HPDE6-E6E7 (cell line): ENCODE results near the gene ZCCHC4.

Experiments used
- DNase-seq: peaks from one replicate; pipeline ENCODE4 v3.0.0; 2011; ENCODE audit warnings: missing footprints; ENCODE audit errors: extremely low spot score

The ZCCHC4 gene

GRCh38 chr4:25377572-25378436 lies 65.2 kb downstream of the ZCCHC4 start:
- no peak for DNase-seq

DNA sequence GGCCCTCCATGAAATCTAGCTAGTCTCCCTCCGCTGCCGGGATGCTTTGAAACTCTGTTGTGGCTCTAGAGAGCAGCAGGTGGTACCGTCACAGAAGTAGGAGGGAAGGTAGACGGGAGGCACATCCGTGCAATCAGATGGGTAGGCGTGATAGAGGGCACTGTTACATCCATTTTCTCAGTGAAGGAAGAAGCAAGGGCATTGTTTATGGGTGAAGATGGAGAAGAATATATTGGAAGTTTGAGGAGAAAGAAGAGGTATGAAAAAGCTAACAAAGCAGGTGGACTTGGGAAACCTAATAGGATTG lies 65.8 kb downstream of the ZCCHC4 start:
- DNase-seq: no peak

- no peak for DNase-seq
Measured at GRCh38 chr4:25379591-25379990, 67.0 kb downstream of the ZCCHC4 start.

- DNase-seq: no peak
Measured at GRCh38 chr4:25383647-25384046, 71.1 kb downstream of the ZCCHC4 start.

DNA sequence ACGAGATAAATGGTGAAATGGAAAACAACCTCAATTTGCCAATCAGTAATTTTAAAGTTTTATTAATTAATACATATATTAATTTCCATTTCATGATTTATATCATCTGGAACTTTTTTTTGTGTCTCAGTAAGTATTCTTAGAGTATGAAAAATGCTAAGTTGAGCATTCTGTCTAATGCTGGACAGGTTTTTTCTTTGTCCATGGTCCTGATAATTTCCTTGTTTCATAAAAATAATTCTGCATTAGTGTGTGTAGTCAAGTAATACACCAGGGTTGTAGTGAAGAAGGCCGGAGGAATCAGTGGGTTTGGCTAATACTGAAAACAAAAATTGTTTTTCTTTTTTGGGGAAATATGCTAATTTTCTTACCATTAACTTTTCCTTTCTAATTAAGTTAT lies 74.4 kb downstream of the ZCCHC4 start:
- no peak for DNase-seq

- no peak for DNase-seq
Measured at GRCh38 chr4:25397305-25397704, 84.7 kb downstream of the ZCCHC4 start.

DNA sequence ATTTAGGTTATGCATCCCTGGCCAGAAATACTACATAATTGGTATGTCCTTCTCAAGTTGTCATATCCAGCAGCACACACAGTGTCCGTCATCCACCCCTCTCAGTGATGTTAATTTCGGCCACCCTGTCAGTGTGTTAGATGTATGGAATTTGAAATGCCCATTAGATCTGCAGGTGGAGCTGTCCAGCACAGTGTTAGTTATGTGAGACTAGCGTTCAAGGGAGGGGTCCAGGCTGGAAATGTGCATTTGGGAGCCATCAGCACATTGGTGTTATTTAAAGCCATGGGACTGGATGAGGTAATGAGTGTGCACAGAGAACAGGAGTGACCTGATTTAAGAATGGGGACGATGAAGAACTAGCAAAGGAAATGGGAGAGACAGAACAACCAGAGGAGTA lies 86.9 kb downstream of the ZCCHC4 start:
- no peak for DNase-seq

GRCh38 chr4:25401066-25401465 lies 88.5 kb downstream of the ZCCHC4 start:
- no peak for DNase-seq

- DNase-seq: no peak
Measured at GRCh38 chr4:25402521-25402920, 89.9 kb downstream of the ZCCHC4 start.

DNA sequence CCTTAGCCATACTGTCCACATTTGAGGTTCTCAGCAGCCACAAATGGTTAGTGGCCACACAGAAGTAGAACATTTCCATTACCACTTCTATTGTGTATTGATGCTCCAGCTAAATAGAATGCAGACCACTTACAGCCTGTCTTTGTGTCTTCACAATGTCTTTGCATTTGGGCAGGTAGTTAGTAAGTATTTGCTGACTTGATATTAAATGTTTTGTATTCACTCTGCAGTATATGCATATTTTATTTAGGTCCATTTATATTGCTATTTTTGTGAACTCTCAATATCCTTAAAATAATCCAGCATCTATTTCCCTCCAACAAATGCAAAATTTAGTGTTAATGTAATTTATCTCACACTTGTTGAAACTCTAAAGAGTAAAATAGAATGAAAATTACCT lies 91.1 kb downstream of the ZCCHC4 start:
- DNase-seq: no peak

DNA sequence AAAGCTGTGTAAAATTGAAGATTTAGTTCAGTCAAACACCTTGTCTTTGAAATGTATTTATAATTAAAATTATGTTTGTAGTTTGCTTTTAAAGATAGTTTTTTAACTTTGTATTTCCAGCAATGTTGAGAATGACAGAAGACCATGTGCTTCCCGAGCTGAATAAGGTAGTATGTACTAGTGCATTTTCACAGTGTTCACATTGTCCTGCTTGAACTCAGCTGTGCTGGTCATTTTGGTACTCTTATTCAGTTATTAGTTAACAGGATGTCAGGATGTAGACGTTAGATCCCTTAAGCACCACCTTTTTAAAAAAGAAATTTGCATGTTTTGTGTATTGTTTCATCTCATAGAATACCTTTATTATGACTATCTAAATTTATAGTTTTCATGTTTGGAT lies 92.9 kb downstream of the ZCCHC4 start:
- DNase-seq: no peak

- DNase-seq: no peak
Measured at GRCh38 chr4:25406081-25406692, 93.6 kb downstream of the ZCCHC4 start.

DNA sequence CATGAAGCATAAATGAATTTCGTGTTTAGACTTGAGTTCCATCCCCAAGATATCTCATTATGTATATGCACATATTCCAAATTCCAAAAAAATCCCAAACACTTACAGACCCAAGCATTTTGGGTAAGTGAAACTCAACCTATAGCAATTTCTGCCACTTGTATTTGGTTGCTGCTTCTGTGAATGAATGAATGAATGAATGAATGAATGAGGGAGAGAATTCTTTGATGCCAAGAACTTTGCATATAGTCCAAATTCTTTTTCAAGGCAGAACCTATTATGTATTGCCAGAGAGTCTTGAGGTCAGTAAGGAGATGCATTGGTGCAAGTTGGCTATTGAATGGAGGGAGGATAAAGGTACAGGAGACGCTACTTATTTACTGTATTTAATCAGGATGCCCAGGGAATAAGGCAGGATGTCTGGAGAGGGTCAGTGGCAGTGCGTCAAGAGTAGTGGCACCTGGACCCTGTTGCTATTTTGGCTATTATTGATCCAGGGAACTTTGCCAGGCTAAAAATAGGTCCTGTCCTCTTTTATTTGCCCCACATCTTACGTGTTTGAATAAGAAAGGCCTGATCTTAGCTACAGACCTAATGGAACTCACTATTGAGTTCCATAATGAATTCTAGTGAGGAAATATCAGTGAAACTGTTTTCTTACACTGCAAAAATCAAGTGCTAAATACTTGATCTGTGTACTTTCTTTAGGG lies 98.4 kb downstream of the ZCCHC4 start:
- no peak for DNase-seq

DNA sequence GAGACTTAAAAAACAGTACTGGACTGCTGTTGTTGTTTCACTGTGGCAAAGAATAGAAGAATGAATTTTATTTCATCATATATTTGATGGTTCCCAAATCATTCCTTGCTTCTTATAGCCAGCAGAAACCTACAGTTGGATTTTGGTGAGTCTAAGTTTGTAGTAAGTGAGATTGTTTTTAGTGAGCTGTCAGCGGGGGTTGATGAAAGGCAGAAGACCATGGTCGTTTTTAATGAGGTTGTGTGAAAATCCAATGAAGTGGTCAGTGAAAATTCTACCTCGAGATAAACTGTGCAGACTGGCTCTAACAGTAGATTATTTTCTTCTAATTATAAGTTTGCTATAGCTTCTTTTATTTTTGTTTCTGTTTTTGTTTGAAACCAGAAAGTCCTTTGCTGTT lies 100.7 kb downstream of the ZCCHC4 start:
- DNase-seq: no peak

GRCh38 chr4:25417014-25417413 lies 104.4 kb downstream of the ZCCHC4 start:
- DNase-seq: no peak
